Endothelial cell of umbilical vein (primary cell): ENCODE data around the gene CACNA2D3. TPM values are rescaled to one million over a fixed set of nuclear protein-coding genes. Genes with fewer than 3 reads are reported as not detected.

Source experiments
- BruUV-seq: library from RNA; stranded (reverse); fragments of 400-500 nt; replicated peaks from 2 replicates; lab custom pipeline; 2021; lab: Mats Ljungman, UMichigan
- CTCF ChIA-PET: fragments of 300-600, 350-600 bp; sonication (Branson Sonifier 250); formaldehyde crosslinking; loops from one replicate; lab custom pipeline; 2021; ENCODE audit warnings: antibody characterized with exemption, inconsistent platforms; lab: Charles Lee
- POLR2A ChIA-PET: fragments of 300-600, 350-600 bp; sonication (Branson Sonifier 250); formaldehyde crosslinking; loops from one replicate; lab custom pipeline; 2021; ENCODE audit warnings: antibody characterized with exemption, inconsistent platforms; lab: Charles Lee
- DNase-seq: peaks from one replicate; pipeline ENCODE4 v3.0.0-alpha.2; 2011; ENCODE audit warnings: low read depth, low spot score
- FAIRE-seq: peaks from 2 replicates; lab custom pipeline; 2011; peaks lifted over from hg19 to GRCh38; lab: Jason Lieb, UNC
- H2AFZ ChIP-seq: 2 replicates; pipeline ENCODE4 v1.6.0; 2012; ENCODE audit warnings: low read depth, low read length, control low read depth, inconsistent platforms
- H3K27ac ChIP-seq: 2 replicates; pipeline ENCODE4 v1.5.1; 2011; ENCODE audit warnings: low read depth, mild to moderate bottlenecking, control low read depth, low read length, moderate library complexity; ENCODE audit not compliant: insufficient read depth
- H3K27me3 ChIP-seq, 2 experiments: 2 replicates each; pipeline versions ENCODE4 v1.6.0 to v1.6.1; 2011; ENCODE audit warnings: low read length in 2 of 2, mixed read lengths in 1 of 2; ENCODE audit not compliant: control insufficient read depth in 2 of 2, insufficient read depth in 2 of 2
- H3K36me3 ChIP-seq, 2 experiments: 2 replicates in 1 of 2; 3 replicates in 1 of 2; pipeline ENCODE4 v1.5.1; 2011; ENCODE audit warnings: low read length in 2 of 2, mild to moderate bottlenecking in 1 of 2, moderate library complexity in 1 of 2; ENCODE audit not compliant: control insufficient read depth in 2 of 2, insufficient read depth in 2 of 2; ENCODE audit errors: extremely low read depth in 1 of 2
- H3K4me1 ChIP-seq: 3 replicates; pipeline ENCODE4 v1.5.1; 2011; ENCODE audit warnings: mild to moderate bottlenecking, low read length; ENCODE audit not compliant: control insufficient read depth, insufficient read depth; ENCODE audit errors: extremely low read depth
- H3K4me2 ChIP-seq: 2 replicates; pipeline ENCODE4 v1.6.1; 2011; ENCODE audit warnings: low read length, control low read depth, mixed read lengths; ENCODE audit not compliant: insufficient read depth
- H3K4me3 ChIP-seq, 3 experiments: fragments of 200-600 bp in 1 of 3; sonication (generic), shearing (Covaris generic) in 1 of 3; replicated peaks in 1 of 3; 2 replicates each; pipeline ENCODE4 v1.5.1; 2011 to 2016; ENCODE audit warnings: control low read depth in 3 of 3, low read length in 3 of 3, mild to moderate bottlenecking in 2 of 3, inconsistent platforms in 1 of 3, low read depth in 1 of 3, moderate library complexity in 1 of 3; ENCODE audit not compliant: insufficient read depth in 1 of 3
- H3K79me2 ChIP-seq: 2 replicates; pipeline ENCODE4 v1.6.0; 2012; ENCODE audit warnings: low read length, inconsistent platforms; ENCODE audit not compliant: control insufficient read depth, insufficient read depth
- H3K9ac ChIP-seq: replicated peaks from 2 replicates; pipeline ENCODE3; 2011; ENCODE audit warnings: low read length, control low read depth; ENCODE audit not compliant: insufficient read depth; ENCODE audit errors: extremely low read depth
- H3K9me1 ChIP-seq: replicated peaks from 3 replicates; pipeline ENCODE4 v1.6.0; 2011; ENCODE audit warnings: mild to moderate bottlenecking, low read length; ENCODE audit not compliant: control insufficient read depth, insufficient read depth; ENCODE audit errors: extremely low read depth
- H3K9me3 ChIP-seq: replicated peaks from 2 replicates; pipeline ENCODE4 v1.5.1; 2012; ENCODE audit warnings: low read length, inconsistent platforms; ENCODE audit not compliant: control insufficient read depth, insufficient read depth
- H4K20me1 ChIP-seq: replicated peaks from 2 replicates; pipeline ENCODE3; 2011; ENCODE audit warnings: mild to moderate bottlenecking, low read length; ENCODE audit not compliant: control insufficient read depth, insufficient read depth; ENCODE audit errors: extremely low read depth
- CTCF ChIP-seq, 2 donors: IDR thresholded peaks; 1 replicate in 1 of 2; 2 replicates in 1 of 2; pipeline ENCODE4 v1.5.1; 2011; ENCODE audit warnings: low read length in 2 of 2, mild to moderate bottlenecking in 2 of 2, moderate library complexity in 2 of 2, control low read depth in 1 of 2, inconsistent platforms in 1 of 2, low read depth in 1 of 2; ENCODE audit not compliant: insufficient read depth in 1 of 2; ENCODE audit errors: extremely low read depth in 1 of 2
- GATA2 ChIP-seq: IDR thresholded peaks from 2 replicates; pipeline ENCODE4 v1.7.0; 2011; ENCODE audit warnings: low read depth, mild to moderate bottlenecking, moderate library complexity, mixed read lengths, low read length; ENCODE audit not compliant: insufficient read length, insufficient read depth
- JUN ChIP-seq: IDR thresholded peaks from 2 replicates; pipeline ENCODE4 v1.6.1; 2011; ENCODE audit warnings: borderline replicate concordance, low read depth; ENCODE audit not compliant: insufficient read length, insufficient read depth
- MAX ChIP-seq: IDR thresholded peaks from 2 replicates; pipeline ENCODE4 v1.6.1; 2011; ENCODE audit not compliant: insufficient read depth, insufficient read length
- MYC ChIP-seq: IDR thresholded peaks from one replicate; pipeline ENCODE4 v1.6.1; 2011; ENCODE audit warnings: mild to moderate bottlenecking, low read depth, low read length
- dilution Hi-C: fragments of 300-500 bp; cut with MboI; formaldehyde crosslinking; loops from one replicate; pipeline ENCODE4 v1.15.0; 2019; ENCODE audit warnings: low sequenced_read_pairs; ENCODE audit not compliant: extremely low pct_ligation_motif_present
- intact Hi-C: fragments of 100-400 bp; cut with micrococcal nuclease; formaldehyde crosslinking; loops from one replicate; pipeline ENCODE4 v1.10.0; 2022
- polyA plus RNA-seq, 4 experiments: library from polyadenylated mRNA; depleted of rRNA in 3 of 4; stranded (reverse) in 3 of 4; unstranded in 1 of 4; fragments of >200 nt; gene quantifications; 2 replicates each; pipeline versions ENCODE4 v1.2.1 to v1.2.3, GENCODE V29; 2011 to 2012; ENCODE audit warnings: missing spikeins in 1 of 4
- total RNA-seq: library from RNA; stranded (reverse); gene quantifications from 2 replicates; pipeline ENCODE4 v1.2.3, GENCODE V29; 2021

CACNA2D3 gene
- total and polyA plus RNA-seq, 2 donors (not counting 3 experiments of a cell fraction or from before 2014, with no cell fraction given) = not detected

- dilution Hi-C loops (no loop called here), intact Hi-C loops (no loop called here)
- Histone ChIP-seq H3K79me2 (no peaks in the 10 kb centered on the region), H3K9me1 (no peaks in the 10 kb centered on the region), H3K4me3 (no peak overlapping the region), H3K9ac (no peak overlapping the region), H3K27me3 (no peaks in the 10 kb centered on the region), H3K27ac (no peak overlapping the region), H3K4me2 (no peak overlapping the region), H2AFZ (no peak overlapping the region), H3K4me1 (no peaks in the 10 kb centered on the region), H4K20me1 (no peaks in the 10 kb centered on the region), H3K9me3 (peaks cover 8% of the 10 kb centered on the region), H3K36me3 (no peaks in the 10 kb centered on the region)
- BruUV-seq = no TSS peak
- FAIRE-seq = no peak
- CTCF ChIA-PET = no interaction called here
- DNase-seq = no peak
- TF ChIP-seq GATA2 (no peak), JUN (no peak), MYC (no peak), MAX (no peak), CTCF (IDR thresholded peaks at IDR 0.05; ENCODE audit: extremely low read depth in 1 of 2, insufficient read depth in 1 of 2, low read depth in 1 of 2, low read length in 2 of 2) (no peak)
- POLR2A ChIA-PET = no interaction called here
Observed at GRCh38 chr3:54307566-54308180, 185.3 kb downstream of the CACNA2D3 start.
